DOHH2 (cell line): ENCODE measurements around the gene ENDOU.

Source experiments
- H3F3A ChIP-seq: fragments of 200-600 bp; sonication (generic), shearing (Covaris generic); 2 replicates; pipeline ENCODE4 v1.6.0; 2016; ENCODE audit warnings: antibody characterized with exemption, mild to moderate bottlenecking; ENCODE audit not compliant: control insufficient read depth, insufficient read depth
- H3K27ac ChIP-seq: fragments of 200-600 bp; sonication (generic); 2 replicates; pipeline ENCODE4 v1.5.1; 2014; ENCODE audit warnings: low read depth, mild to moderate bottlenecking, low read length, moderate library complexity
- H3K27me3 ChIP-seq: fragments of 200-600 bp; sonication (generic); 2 replicates; pipeline ENCODE4 v1.6.1; 2014; ENCODE audit warnings: mild to moderate bottlenecking, low read length, mixed read lengths; ENCODE audit not compliant: control insufficient read depth
- H3K36me3 ChIP-seq: fragments of 200-600 bp; sonication (generic); 2 replicates; pipeline ENCODE4 v1.6.1; 2014; ENCODE audit warnings: mild to moderate bottlenecking, low read length, moderate library complexity, mixed read lengths; ENCODE audit not compliant: control insufficient read depth
- H3K4me1 ChIP-seq: fragments of 200-600 bp; sonication (generic); 2 replicates; pipeline ENCODE4 v1.6.1; 2014; ENCODE audit warnings: mild to moderate bottlenecking, low read length, mixed read lengths; ENCODE audit not compliant: control insufficient read depth
- H3K4me2 ChIP-seq: fragments of 200-600 bp; sonication (generic); 2 replicates; pipeline ENCODE4 v1.6.0; 2014; ENCODE audit warnings: mild to moderate bottlenecking, low read length, moderate library complexity
- H3K4me3 ChIP-seq: fragments of 200-600 bp; sonication (generic); 2 replicates; pipeline ENCODE4 v1.5.1; 2014; ENCODE audit warnings: mild to moderate bottlenecking, low read length, mixed read lengths
- H3K79me2 ChIP-seq: fragments of 200-600 bp; sonication (generic); 2 replicates; pipeline ENCODE4 v1.6.1; 2014; ENCODE audit warnings: mild to moderate bottlenecking, low read length, mixed read lengths; ENCODE audit not compliant: control insufficient read depth
- H3K9me2 ChIP-seq: fragments of 200-600 bp; sonication (generic); replicated peaks from 2 replicates; pipeline ENCODE4 v1.6.1; 2014; ENCODE audit warnings: mild to moderate bottlenecking, low read length, mixed read lengths; ENCODE audit not compliant: control insufficient read depth
- H3K9me3 ChIP-seq: fragments of 200-600 bp; sonication (generic); 2 replicates; pipeline ENCODE4 v1.6.1; 2014; ENCODE audit warnings: antibody characterized with exemption, low read length, mixed read lengths; ENCODE audit not compliant: control insufficient read depth, insufficient read depth
- H4K20me1 ChIP-seq: fragments of 200-600 bp; sonication (generic); 2 replicates; pipeline ENCODE4 v1.6.0; 2014; ENCODE audit warnings: low read depth, mild to moderate bottlenecking, antibody characterized with exemption, low read length, moderate library complexity; ENCODE audit not compliant: control insufficient read depth, insufficient read depth
- EZH2phosphoT487 ChIP-seq: fragments of 200-600 bp; sonication (generic); IDR thresholded peaks from 2 replicates; pipeline ENCODE4 v1.6.1; 2017; ENCODE audit warnings: borderline replicate concordance, mild to moderate bottlenecking, antibody characterized with exemption, low read length, moderate library complexity, mixed read lengths
- TF ChIP-seq, protein P1 (sequence below): fragments of 200-600 bp; sonication (generic); IDR thresholded peaks from one replicate; pipeline ENCODE4 v1.5.1; 2014; ENCODE audit warnings: antibody characterized with exemption, mild to moderate bottlenecking, low read depth, low read length; ENCODE audit not compliant: poor library complexity, severe bottlenecking

Gene ENDOU

GRCh38 chr12:47718531-47718930, 6.8 kb downstream of the ENDOU start:
- no peaks in the 10 kb centered on the region for H3K9me2 ChIP-seq
- no peak overlapping the region for H3K4me2 ChIP-seq
- TF ChIP-seq, protein P1, sequence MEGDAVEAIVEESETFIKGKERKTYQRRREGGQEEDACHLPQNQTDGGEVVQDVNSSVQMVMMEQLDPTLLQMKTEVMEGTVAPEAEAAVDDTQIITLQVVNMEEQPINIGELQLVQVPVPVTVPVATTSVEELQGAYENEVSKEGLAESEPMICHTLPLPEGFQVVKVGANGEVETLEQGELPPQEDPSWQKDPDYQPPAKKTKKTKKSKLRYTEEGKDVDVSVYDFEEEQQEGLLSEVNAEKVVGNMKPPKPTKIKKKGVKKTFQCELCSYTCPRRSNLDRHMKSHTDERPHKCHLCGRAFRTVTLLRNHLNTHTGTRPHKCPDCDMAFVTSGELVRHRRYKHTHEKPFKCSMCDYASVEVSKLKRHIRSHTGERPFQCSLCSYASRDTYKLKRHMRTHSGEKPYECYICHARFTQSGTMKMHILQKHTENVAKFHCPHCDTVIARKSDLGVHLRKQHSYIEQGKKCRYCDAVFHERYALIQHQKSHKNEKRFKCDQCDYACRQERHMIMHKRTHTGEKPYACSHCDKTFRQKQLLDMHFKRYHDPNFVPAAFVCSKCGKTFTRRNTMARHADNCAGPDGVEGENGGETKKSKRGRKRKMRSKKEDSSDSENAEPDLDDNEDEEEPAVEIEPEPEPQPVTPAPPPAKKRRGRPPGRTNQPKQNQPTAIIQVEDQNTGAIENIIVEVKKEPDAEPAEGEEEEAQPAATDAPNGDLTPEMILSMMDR = no peak
- TF ChIP-seq EZH2phosphoT487 = no peak
- H3K4me3 ChIP-seq = no peak overlapping the region
- H3K9me3 ChIP-seq = no peaks in the 10 kb centered on the region
- H3K79me2 ChIP-seq = no peaks in the 10 kb centered on the region
- H3K27me3 ChIP-seq = no peaks in the 10 kb centered on the region
- H4K20me1 ChIP-seq = no peaks in the 10 kb centered on the region
- peaks cover 4% of the 10 kb centered on the region; the same call in 1 of the 2 replicates for H3F3A ChIP-seq
- H3K36me3 ChIP-seq = no peaks in the 10 kb centered on the region
- H3K27ac ChIP-seq = no peak overlapping the region
- peaks cover 24% of the 10 kb centered on the region for H3K4me1 ChIP-seq

GRCh38 chr12:47717443-47718193, 7.7 kb downstream of the ENDOU start:
- Histone ChIP-seq H3K4me2 (peak overlapping the region; percentile 17), H3K27me3 (no peaks in the 10 kb centered on the region), H3F3A (peaks cover 4% of the 10 kb centered on the region; the same call in 1 of the 2 replicates), H3K9me2 (no peaks in the 10 kb centered on the region), H3K4me3 (no peak overlapping the region), H3K79me2 (no peaks in the 10 kb centered on the region), H3K9me3 (no peaks in the 10 kb centered on the region), H3K4me1 (peaks cover 24% of the 10 kb centered on the region), H4K20me1 (no peaks in the 10 kb centered on the region), H3K36me3 (no peaks in the 10 kb centered on the region), H3K27ac (no peak overlapping the region)
- TF ChIP-seq, protein P1 = peak; percentile 82
- no peak for TF ChIP-seq EZH2phosphoT487

DNA sequence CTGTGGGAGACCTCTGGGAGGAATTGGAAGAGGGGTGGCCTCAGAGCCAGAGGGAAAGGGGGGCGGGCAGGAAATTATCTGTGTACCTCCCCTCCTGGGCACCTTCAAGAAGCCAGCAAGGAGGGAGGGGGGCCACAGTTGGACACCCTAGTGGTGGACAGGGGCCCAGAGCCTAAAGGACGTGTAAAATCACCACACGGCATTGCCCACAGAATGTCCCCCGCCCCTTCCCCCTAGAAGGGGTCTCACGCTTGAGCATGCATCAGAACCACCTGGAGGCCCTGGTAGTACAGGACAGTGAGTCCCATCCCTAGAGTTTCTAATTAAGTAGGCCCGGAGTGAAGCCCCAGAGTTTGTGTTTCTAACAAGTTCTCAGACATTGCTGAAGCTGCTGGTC, 8.2 kb downstream of the ENDOU start:
- H3K9me2 ChIP-seq = no peaks in the 10 kb centered on the region
- H3K36me3 ChIP-seq = no peaks in the 10 kb centered on the region
- H3K27ac ChIP-seq = no peak overlapping the region
- H3K4me2 ChIP-seq = peak overlapping the region; percentile 17
- H3K9me3 ChIP-seq = no peaks in the 10 kb centered on the region
- H4K20me1 ChIP-seq = no peaks in the 10 kb centered on the region
- peaks cover 4% of the 10 kb centered on the region; the same call in 1 of the 2 replicates for H3F3A ChIP-seq
- H3K79me2 ChIP-seq = no peaks in the 10 kb centered on the region
- peaks cover 24% of the 10 kb centered on the region for H3K4me1 ChIP-seq
- H3K27me3 ChIP-seq = no peaks in the 10 kb centered on the region
- no peak overlapping the region for H3K4me3 ChIP-seq
- TF ChIP-seq, protein P1 = no peak
- no peak for TF ChIP-seq EZH2phosphoT487
